HepG2 (cell line): ENCODE data around the gene SF3B6. TPM values are rescaled to one million over a fixed set of nuclear protein-coding genes. Genes with fewer than 3 reads are reported as not detected.
"Not testable (repeated sequence)": the region's sequence is repeated elsewhere in the genome, so short reads cannot be mapped to it uniquely, and the experiment has no call there.

Experiments
- ARNT2 ChIP-seq: sonication (generic); formaldehyde crosslinking; IDR thresholded peaks from 2 replicates; pipeline ENCODE4 v1.8.0; 2022; ENCODE audit warnings: mild to moderate bottlenecking, low read depth, missing genetic modification reagents, moderate library complexity
- NFKB2 ChIP-seq: sonication (generic); formaldehyde crosslinking; IDR thresholded peaks from 2 replicates; pipeline ENCODE4 v1.4.0; 2020; ENCODE audit warnings: missing genetic modification reagents, borderline replicate concordance
- NONO ChIP-seq, 2 experiments: fragments of 450-650 bp in 1 of 2; sonication (generic) in 1 of 2; formaldehyde crosslinking in 1 of 2; IDR thresholded peaks in 1 of 2; conservative IDR thresholded peaks in 1 of 2; 2 replicates each; pipeline versions ENCODE4 v1.6.1 to v1.8.0; 2017 to 2022; ENCODE audit warnings: mild to moderate bottlenecking in 1 of 2, missing genetic modification reagents in 1 of 2, moderate library complexity in 1 of 2
- PHF8 ChIP-seq: sonication (generic); formaldehyde crosslinking; IDR thresholded peaks from 2 replicates; pipeline ENCODE4 v1.5.0; 2020; ENCODE audit warnings: missing genetic modification reagents
- SALL1 ChIP-seq: sonication (generic); formaldehyde crosslinking; IDR thresholded peaks from 2 replicates; pipeline ENCODE4 v1.8.0; 2022; ENCODE audit warnings: mild to moderate bottlenecking, missing genetic modification reagents
- UBTF ChIP-seq: sonication (generic); formaldehyde crosslinking; IDR thresholded peaks from 2 replicates; pipeline ENCODE4 v1.4.0; 2020; ENCODE audit warnings: mild to moderate bottlenecking, missing genetic modification reagents
- YEATS4 ChIP-seq: sonication (generic); formaldehyde crosslinking; IDR thresholded peaks from 2 replicates; pipeline ENCODE4 v1.4.0; 2020; ENCODE audit warnings: missing genetic modification reagents, borderline replicate concordance
- ZBTB7B ChIP-seq: sonication (generic); formaldehyde crosslinking; IDR thresholded peaks from 2 replicates; pipeline ENCODE4 v1.4.0; 2020; ENCODE audit warnings: missing genetic modification reagents
- ZFX ChIP-seq: sonication (generic); formaldehyde crosslinking; IDR thresholded peaks from 2 replicates; pipeline ENCODE4 v1.4.0; 2020; ENCODE audit warnings: mild to moderate bottlenecking, low read depth, missing genetic modification reagents, moderate library complexity
- ZGPAT ChIP-seq: IDR thresholded peaks from 2 replicates; pipeline ENCODE4 v1.6.1; 2016; ENCODE audit warnings: mild to moderate bottlenecking
- ZNF232 ChIP-seq: sonication (generic); formaldehyde crosslinking; IDR thresholded peaks from 2 replicates; pipeline ENCODE4 v1.4.0; 2020; ENCODE audit warnings: missing genetic modification reagents, borderline replicate concordance
- ZNF274 ChIP-seq: sonication (generic); formaldehyde crosslinking; IDR thresholded peaks from 2 replicates; pipeline ENCODE4 v1.5.1; 2020; ENCODE audit warnings: mild to moderate bottlenecking, missing genetic modification reagents
- ZNF430 ChIP-seq: sonication (generic); formaldehyde crosslinking; IDR thresholded peaks from 2 replicates; pipeline ENCODE4 v1.9.0; 2021; ENCODE audit warnings: mild to moderate bottlenecking, missing genetic modification reagents
- ZNF512 ChIP-seq: sonication (generic); formaldehyde crosslinking; IDR thresholded peaks from 2 replicates; pipeline ENCODE4 v1.4.0; 2020; ENCODE audit warnings: mild to moderate bottlenecking, missing genetic modification reagents
- polyA plus RNA-seq, 8 experiments: library from polyadenylated mRNA; depleted of rRNA in 3 of 8; stranded (reverse) in 7 of 8; unstranded in 1 of 8; fragments of >200 nt; fragmentation: Illumina TruSeq in 4 of 8; extraction: Trizol in 4 of 8; gene quantifications; 2 replicates each; pipeline versions ENCODE4 v1.2.1 to v1.2.3, GENCODE V29; 2011 to 2016; ENCODE audit warnings: low read depth in 4 of 8, missing spikeins in 1 of 8, mixed read lengths in 1 of 8; ENCODE audit not compliant: insufficient read depth in 1 of 8
- total RNA-seq, 5 experiments: library from RNA; depleted of rRNA; stranded (reverse); fragments of >200 nt; fragmentation: Illumina TruSeq; extraction: Trizol; gene quantifications; 2 replicates each; pipeline ENCODE4 v1.2.3, GENCODE V29; 2016; ENCODE audit warnings: low read depth in 1 of 5
- TF ChIP-seq, protein P1 (sequence below): sonication (generic); formaldehyde crosslinking; IDR thresholded peaks from 2 replicates; pipeline ENCODE4 v1.4.0; 2020; ENCODE audit warnings: missing genetic modification reagents, mild to moderate bottlenecking, borderline replicate concordance
- TF ChIP-seq, protein P2 (sequence below): sonication (generic); formaldehyde crosslinking; IDR thresholded peaks from 2 replicates; pipeline ENCODE4; 2020; ENCODE audit warnings: missing genetic modification reagents, mild to moderate bottlenecking, borderline replicate concordance

SF3B6 gene
- total and polyA plus RNA-seq, 2 of the 13 experiments (the other 11 are each of a cell fraction or from before 2014, with no cell fraction given): 177 to 182 TPM

DNA sequence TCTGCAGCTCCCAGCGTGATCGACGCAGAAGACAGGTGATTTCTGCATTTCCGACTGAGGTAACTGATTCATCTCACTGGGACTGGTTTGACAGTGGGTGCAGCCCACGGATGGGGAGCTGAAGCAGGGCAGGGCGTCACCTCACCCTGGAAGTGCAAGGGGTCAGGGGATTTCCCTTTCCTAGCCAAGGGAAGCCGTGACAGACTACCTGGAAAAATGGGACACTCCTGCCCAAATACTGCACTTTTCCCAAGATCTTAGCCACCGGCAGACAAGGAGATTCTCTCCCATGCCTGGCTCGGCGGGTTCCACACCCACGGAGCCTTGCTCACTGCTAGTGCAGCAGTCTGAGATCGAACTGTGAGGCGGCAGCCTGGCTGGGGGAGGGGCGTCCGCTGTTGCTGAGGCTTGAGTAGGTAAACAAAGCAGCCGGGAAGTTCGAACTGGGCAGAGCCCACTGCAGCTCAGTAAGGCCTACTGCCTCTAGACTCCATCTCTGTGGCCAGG is 19.1 kb upstream of the SF3B6 start (continued):
- peak; percentile 61; the same call in 1 of the 2 replicates for TF ChIP-seq ZGPAT (CRISPR knock-in tag)
- TF ChIP-seq PHF8 (CRISPR knock-in tag): peak; percentile 33; the same call in 1 of the 2 replicates
- 0 out of 2 replicates have a peak, but pooled peaks have one; percentile 34 for TF ChIP-seq ARNT2 (CRISPR knock-in tag)
- TF ChIP-seq ZNF274 (CRISPR knock-in tag): peak; percentile 79; the same call in 1 of the 2 replicates
- TF ChIP-seq ZNF430: peak; percentile 52; the same call in 1 of the 2 replicates
- TF ChIP-seq ZNF512: 0 out of 2 replicates have a peak, but pooled peaks have one; percentile 29
- TF ChIP-seq, protein P1, sequence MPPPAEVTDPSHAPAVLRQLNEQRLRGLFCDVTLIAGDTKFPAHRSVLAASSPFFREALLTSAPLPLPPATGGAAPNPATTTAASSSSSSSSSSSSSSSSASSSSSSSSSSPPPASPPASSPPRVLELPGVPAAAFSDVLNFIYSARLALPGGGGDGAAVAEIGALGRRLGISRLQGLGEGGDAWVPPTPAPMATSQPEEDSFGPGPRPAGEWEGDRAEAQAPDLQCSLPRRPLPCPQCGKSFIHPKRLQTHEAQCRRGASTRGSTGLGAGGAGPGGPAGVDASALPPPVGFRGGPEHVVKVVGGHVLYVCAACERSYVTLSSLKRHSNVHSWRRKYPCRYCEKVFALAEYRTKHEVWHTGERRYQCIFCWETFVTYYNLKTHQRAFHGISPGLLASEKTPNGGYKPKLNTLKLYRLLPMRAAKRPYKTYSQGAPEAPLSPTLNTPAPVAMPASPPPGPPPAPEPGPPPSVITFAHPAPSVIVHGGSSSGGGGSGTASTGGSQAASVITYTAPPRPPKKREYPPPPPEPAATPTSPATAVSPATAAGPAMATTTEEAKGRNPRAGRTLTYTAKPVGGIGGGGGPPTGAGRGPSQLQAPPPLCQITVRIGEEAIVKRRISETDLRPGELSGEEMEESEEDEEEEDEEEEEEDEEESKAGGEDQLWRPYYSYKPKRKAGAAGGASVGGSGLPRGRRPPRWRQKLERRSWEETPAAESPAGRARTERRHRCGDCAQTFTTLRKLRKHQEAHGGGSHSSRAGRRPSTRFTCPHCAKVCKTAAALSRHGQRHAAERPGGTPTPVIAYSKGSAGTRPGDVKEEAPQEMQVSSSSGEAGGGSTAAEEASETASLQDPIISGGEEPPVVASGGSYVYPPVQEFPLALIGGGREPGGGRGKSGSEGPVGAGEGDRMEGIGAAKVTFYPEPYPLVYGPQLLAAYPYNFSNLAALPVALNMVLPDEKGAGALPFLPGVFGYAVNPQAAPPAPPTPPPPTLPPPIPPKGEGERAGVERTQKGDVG (CRISPR knock-in tag): 0 out of 2 replicates have a peak, but pooled peaks have one; percentile 55
- peak; percentile 63 for TF ChIP-seq SALL1
- TF ChIP-seq NFKB2 (CRISPR knock-in tag): peak; percentile 47; the same call in 1 of the 2 replicates
- TF ChIP-seq, protein P2, sequence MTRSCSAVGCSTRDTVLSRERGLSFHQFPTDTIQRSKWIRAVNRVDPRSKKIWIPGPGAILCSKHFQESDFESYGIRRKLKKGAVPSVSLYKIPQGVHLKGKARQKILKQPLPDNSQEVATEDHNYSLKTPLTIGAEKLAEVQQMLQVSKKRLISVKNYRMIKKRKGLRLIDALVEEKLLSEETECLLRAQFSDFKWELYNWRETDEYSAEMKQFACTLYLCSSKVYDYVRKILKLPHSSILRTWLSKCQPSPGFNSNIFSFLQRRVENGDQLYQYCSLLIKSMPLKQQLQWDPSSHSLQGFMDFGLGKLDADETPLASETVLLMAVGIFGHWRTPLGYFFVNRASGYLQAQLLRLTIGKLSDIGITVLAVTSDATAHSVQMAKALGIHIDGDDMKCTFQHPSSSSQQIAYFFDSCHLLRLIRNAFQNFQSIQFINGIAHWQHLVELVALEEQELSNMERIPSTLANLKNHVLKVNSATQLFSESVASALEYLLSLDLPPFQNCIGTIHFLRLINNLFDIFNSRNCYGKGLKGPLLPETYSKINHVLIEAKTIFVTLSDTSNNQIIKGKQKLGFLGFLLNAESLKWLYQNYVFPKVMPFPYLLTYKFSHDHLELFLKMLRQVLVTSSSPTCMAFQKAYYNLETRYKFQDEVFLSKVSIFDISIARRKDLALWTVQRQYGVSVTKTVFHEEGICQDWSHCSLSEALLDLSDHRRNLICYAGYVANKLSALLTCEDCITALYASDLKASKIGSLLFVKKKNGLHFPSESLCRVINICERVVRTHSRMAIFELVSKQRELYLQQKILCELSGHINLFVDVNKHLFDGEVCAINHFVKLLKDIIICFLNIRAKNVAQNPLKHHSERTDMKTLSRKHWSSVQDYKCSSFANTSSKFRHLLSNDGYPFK: peak; percentile 67; the same call in 1 of the 2 replicates
- TF ChIP-seq UBTF (CRISPR knock-in tag): 0 out of 2 replicates have a peak, but pooled peaks have one; percentile 52
- peak; percentile 67 for TF ChIP-seq ZFX (CRISPR knock-in tag)
- peak; percentile 14; the same call in 1 of the 2 replicates for TF ChIP-seq ZBTB7B
- peak; percentile 44; the same call in 1 of the 2 replicates for TF ChIP-seq YEATS4
- not testable (repeated sequence) for TF ChIP-seq NONO (IDR thresholded peaks at IDR 0.05)
- TF ChIP-seq NONO (CRISPR knock-in tag; conservative IDR thresholded peaks at IDR 0.05): 0 out of 2 replicates have a peak, but pooled peaks have one; percentile 29
- TF ChIP-seq ZNF232: 0 out of 2 replicates have a peak, but pooled peaks have one; percentile 18
